ENCODE data around the gene NRF1. TPM values are rescaled to one million over a fixed set of nuclear protein-coding genes. Genes with fewer than 3 reads are reported as not detected.

Gene NRF1
- total and polyA plus RNA-seq, 10 of the 15 experiments (the other 5 are each of a cell fraction or from before 2014, with no cell fraction given), result 3.5 to 23.1 (median 13.5) TPM

DNA sequence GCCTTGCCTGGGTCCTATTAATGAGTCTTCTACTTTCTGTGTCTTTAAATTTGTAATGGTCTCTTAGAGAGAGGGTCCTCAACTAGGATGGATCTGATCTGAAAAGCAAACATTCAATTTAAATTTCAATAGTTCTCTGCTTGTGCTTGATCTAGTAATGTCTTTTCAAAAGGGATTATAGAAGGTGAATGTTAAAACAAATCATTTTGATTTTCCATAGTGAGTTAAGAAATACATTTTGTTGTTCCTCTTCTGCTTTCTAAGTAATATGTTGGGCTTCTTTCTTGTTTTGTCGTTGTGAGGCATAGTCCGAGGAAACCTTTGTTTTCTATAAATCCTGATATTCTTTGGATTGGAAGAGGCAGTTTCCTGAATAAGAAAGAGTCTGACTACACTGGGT lies 18.8 kb downstream of the NRF1 start:
- peak overlapping the region; percentile 15; the same call in 1 of the 2 replicates for H2AFZ ChIP-seq (ENCODE audit: control insufficient read depth, low read depth, low read length)
- ChIA-PET CTCF (interaction anchor here (0.6 to 18.5 kb wide), 6 partner anchors 9 to 411 kb away, joined by 3 to 328 read pairs (median 4); partner anchors contain the start of gene NRF1), RAD21 (ENCODE audit: unreplicated experiment) (interaction anchor here (0.7 kb wide), 1 partner anchor 287 kb away, joined by 4 read pairs; no protein-coding TSS in a partner anchor), SMC1A (ENCODE audit: uncharacterized antibody, unreplicated experiment) (interaction anchor here (0.7 to 5.4 kb wide), 9 partner anchors 8 to 161 kb away, joined by 3 to 48 read pairs (median 10); partner anchors contain the start of gene NRF1), POLR2A (interaction anchor here (0.7 kb wide), 1 partner anchor 482 kb away, joined by 3 read pairs; no protein-coding TSS in a partner anchor)
- H3K27me3 ChIP-seq (replicated peaks in 1 of 2; ENCODE audit: control insufficient read depth in 2 of 2, insufficient read depth in 2 of 2, low read length in 1 of 2), result no peaks in the 10 kb centered on the region
- WGBS (ENCODE audit: insufficient coverage, insufficient replicate concordance, low lambda C conversion rate, missing lambda C conversion rate), result 68% methylated on average over 2 of the region's 2 CpGs
- H3K79me2 ChIP-seq (ENCODE audit: control insufficient read depth, insufficient read depth, low read length), result peaks cover 42% of the 10 kb centered on the region
- no peaks in the 10 kb centered on the region for H3K9me3 ChIP-seq (replicated peaks; ENCODE audit: control insufficient read depth, insufficient read depth, low read length)
- no peak overlapping the region for H3K27ac ChIP-seq (ENCODE audit: control insufficient read depth, insufficient read depth)
- in situ Hi-C loops (cut with MboI), result no loop called here
- ATAC-seq (no peak), FAIRE-seq (no peak), DNase-seq (ENCODE audit: low read depth, low spot score) (no peak)
- no peaks in the 10 kb centered on the region for H4K20me1 ChIP-seq (ENCODE audit: control insufficient read depth, insufficient read depth)
- no peak overlapping the region for H3K4me2 ChIP-seq (ENCODE audit: control insufficient read depth, insufficient read depth)
- no peaks in the 10 kb centered on the region for H3K36me3 ChIP-seq (ENCODE audit: control insufficient read depth in 2 of 2, insufficient read depth in 2 of 2, low read length in 1 of 2)
- H3K4me1 ChIP-seq (ENCODE audit: control insufficient read depth, insufficient read depth, low read length), result peaks cover 6% of the 10 kb centered on the region; the same call in 1 of the 2 replicates
- intact Hi-C loops (cut with micrococcal nuclease; ENCODE audit: unreplicated experiment), result no loop called here
- no peak overlapping the region for H3K4me3 ChIP-seq
- H3K9ac ChIP-seq (ENCODE audit: control insufficient read depth, insufficient read depth, low read length), result no peak overlapping the region
- BruUV-seq (replicated peaks), result TSS peak; percentile 11
- TF ChIP-seq CHD2 (IDR thresholded peaks at IDR 0.05; ENCODE audit: borderline replicate concordance, low read depth, low read length) (no peak), FOXK2 (IDR thresholded peaks at IDR 0.05) (no peak), TCF12 (IDR thresholded peaks at IDR 0.05; ENCODE audit: low read depth, low read length) (no peak), FOXM1 (IDR thresholded peaks at IDR 0.05; ENCODE audit: low read depth, low read length) (no peak), RAD51 (IDR thresholded peaks at IDR 0.05) (no peak), TCF7 (IDR thresholded peaks at IDR 0.05; ENCODE audit: borderline replicate concordance) (no peak), BRCA1 (IDR thresholded peaks at IDR 0.05; ENCODE audit: low read depth, low read length) (no peak), REST (IDR thresholded peaks at IDR 0.05; ENCODE audit: low read depth, low read length) (no peak), RB1 (IDR thresholded peaks at IDR 0.05; ENCODE audit: borderline replicate concordance) (no peak), TCF3 (IDR thresholded peaks at IDR 0.05; ENCODE audit: borderline replicate concordance, insufficient read depth, low read depth, low read length) (no peak), SP1 (IDR thresholded peaks at IDR 0.05; ENCODE audit: low read depth, low read length) (no peak), MTA3 (IDR thresholded peaks at IDR 0.05; ENCODE audit: borderline replicate concordance, low read length) (no peak), POU2F2 (IDR thresholded peaks at IDR 0.05; ENCODE audit: borderline replicate concordance, low read depth, low read length) (no peak), POLR2A (IDR thresholded peaks at IDR 0.05; ENCODE audit: low read depth, low read length) (no peak)
- TF ChIP-seq, protein P1, sequence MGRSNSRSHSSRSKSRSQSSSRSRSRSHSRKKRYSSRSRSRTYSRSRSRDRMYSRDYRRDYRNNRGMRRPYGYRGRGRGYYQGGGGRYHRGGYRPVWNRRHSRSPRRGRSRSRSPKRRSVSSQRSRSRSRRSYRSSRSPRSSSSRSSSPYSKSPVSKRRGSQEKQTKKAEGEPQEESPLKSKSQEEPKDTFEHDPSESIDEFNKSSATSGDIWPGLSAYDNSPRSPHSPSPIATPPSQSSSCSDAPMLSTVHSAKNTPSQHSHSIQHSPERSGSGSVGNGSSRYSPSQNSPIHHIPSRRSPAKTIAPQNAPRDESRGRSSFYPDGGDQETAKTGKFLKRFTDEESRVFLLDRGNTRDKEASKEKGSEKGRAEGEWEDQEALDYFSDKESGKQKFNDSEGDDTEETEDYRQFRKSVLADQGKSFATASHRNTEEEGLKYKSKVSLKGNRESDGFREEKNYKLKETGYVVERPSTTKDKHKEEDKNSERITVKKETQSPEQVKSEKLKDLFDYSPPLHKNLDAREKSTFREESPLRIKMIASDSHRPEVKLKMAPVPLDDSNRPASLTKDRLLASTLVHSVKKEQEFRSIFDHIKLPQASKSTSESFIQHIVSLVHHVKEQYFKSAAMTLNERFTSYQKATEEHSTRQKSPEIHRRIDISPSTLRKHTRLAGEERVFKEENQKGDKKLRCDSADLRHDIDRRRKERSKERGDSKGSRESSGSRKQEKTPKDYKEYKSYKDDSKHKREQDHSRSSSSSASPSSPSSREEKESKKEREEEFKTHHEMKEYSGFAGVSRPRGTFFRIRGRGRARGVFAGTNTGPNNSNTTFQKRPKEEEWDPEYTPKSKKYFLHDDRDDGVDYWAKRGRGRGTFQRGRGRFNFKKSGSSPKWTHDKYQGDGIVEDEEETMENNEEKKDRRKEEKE (IDR thresholded peaks at IDR 0.05), result no peak
- TF ChIP-seq, protein P2, sequence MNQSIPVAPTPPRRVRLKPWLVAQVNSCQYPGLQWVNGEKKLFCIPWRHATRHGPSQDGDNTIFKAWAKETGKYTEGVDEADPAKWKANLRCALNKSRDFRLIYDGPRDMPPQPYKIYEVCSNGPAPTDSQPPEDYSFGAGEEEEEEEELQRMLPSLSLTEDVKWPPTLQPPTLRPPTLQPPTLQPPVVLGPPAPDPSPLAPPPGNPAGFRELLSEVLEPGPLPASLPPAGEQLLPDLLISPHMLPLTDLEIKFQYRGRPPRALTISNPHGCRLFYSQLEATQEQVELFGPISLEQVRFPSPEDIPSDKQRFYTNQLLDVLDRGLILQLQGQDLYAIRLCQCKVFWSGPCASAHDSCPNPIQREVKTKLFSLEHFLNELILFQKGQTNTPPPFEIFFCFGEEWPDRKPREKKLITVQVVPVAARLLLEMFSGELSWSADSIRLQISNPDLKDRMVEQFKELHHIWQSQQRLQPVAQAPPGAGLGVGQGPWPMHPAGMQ (IDR thresholded peaks at IDR 0.05; ENCODE audit: borderline replicate concordance), result no peak
